MCF 10A (cell line): ENCODE data around the gene HIVEP1. TPM values are rescaled to one million over a fixed set of nuclear protein-coding genes. Genes with fewer than 3 reads are reported as not detected.

Experiments used
- BruUV-seq: library from RNA; stranded (reverse); fragments of 400-500 nt; replicated peaks from 2 replicates; lab custom pipeline; 2021; lab: Mats Ljungman, UMichigan
- CTCF ChIA-PET: fragments of 300-600 bp; sonication (Branson Sonifier 250); formaldehyde crosslinking; extraction: SDS; loops from one replicate; lab custom pipeline; 2021; ENCODE audit warnings: antibody characterized with exemption, inconsistent platforms; lab: Yijun Ruan, JAX
- POLR2A ChIA-PET: fragments of 300-600, 350-650 bp; sonication (Branson Sonifier 250); formaldehyde crosslinking; extraction: SDS; loops from one replicate; lab custom pipeline; 2020; ENCODE audit warnings: antibody characterized with exemption, inconsistent platforms; lab: Yijun Ruan, JAX
- DNase-seq: peaks from one replicate; pipeline ENCODE4 v3.0.0-alpha.2; 2018; ENCODE audit not compliant: unreplicated experiment
- H3K27ac Mint-ChIP-seq: one replicate; pipeline ENCODE4 v1.8.0; 2022; ENCODE audit warnings: mild to moderate bottlenecking, low read depth, mixed read lengths; ENCODE audit not compliant: unreplicated experiment
- H3K27me3 Mint-ChIP-seq: one replicate; pipeline ENCODE4 v1.8.0; 2022; ENCODE audit warnings: mixed read lengths; ENCODE audit not compliant: insufficient read depth, unreplicated experiment
- H3K36me3 Mint-ChIP-seq: one replicate; pipeline ENCODE4 v1.8.0; 2022; ENCODE audit warnings: mild to moderate bottlenecking, moderate library complexity, mixed read lengths; ENCODE audit not compliant: insufficient read depth, unreplicated experiment
- H3K4me1 Mint-ChIP-seq: one replicate; pipeline ENCODE4 v1.8.0; 2022; ENCODE audit warnings: mixed read lengths; ENCODE audit not compliant: insufficient read depth, unreplicated experiment
- H3K4me3 Mint-ChIP-seq: one replicate; pipeline ENCODE4 v1.8.0; 2022; ENCODE audit warnings: mild to moderate bottlenecking, moderate library complexity, mixed read lengths; ENCODE audit not compliant: unreplicated experiment
- H3K9me3 Mint-ChIP-seq: one replicate; pipeline ENCODE4 v1.8.0; 2022; ENCODE audit warnings: mixed read lengths; ENCODE audit not compliant: unreplicated experiment
- CTCF ChIP-seq: fragments of 200-600 bp; IDR thresholded peaks from one replicate; pipeline ENCODE4 v1.8.0; 2022; ENCODE audit warnings: antibody characterized with exemption, mild to moderate bottlenecking; ENCODE audit not compliant: unreplicated experiment
- intact Hi-C: fragments of 100-400 bp; cut with micrococcal nuclease; formaldehyde crosslinking; loops from 2 replicates; pipeline ENCODE4 v1.14.1; 2022
- total RNA-seq: library from RNA; stranded (reverse); gene quantifications from 2 replicates; pipeline ENCODE4 v1.2.3, GENCODE V29; 2022

HIVEP1 gene
- total RNA-seq, 1 experiment from 2014 or later = 19.1 TPM

GRCh38 chr6:12008366-12009179, 3.5 kb upstream of the HIVEP1 start:
- no peak for TF ChIP-seq CTCF
- peaks cover 13% of the 10 kb centered on the region for H3K36me3 Mint-ChIP-seq
- ChIA-PET CTCF (interaction anchor here (0.6 to 2.6 kb wide), 4 partner anchors 22 to 353 kb away, joined by 3 to 10 read pairs (median 6); no protein-coding TSS in a partner anchor), POLR2A (interaction anchor here (0.6 to 8.4 kb wide), 12 partner anchors 34 to 1001 kb away, joined by 3 to 248 read pairs (median 4); partner anchors contain the start of gene EDN1)
- H3K9me3 Mint-ChIP-seq = no peaks in the 10 kb centered on the region
- H3K4me3 Mint-ChIP-seq = peak overlapping the region; percentile 89
- peaks cover 19% of the 10 kb centered on the region for H3K4me1 Mint-ChIP-seq
- H3K27ac Mint-ChIP-seq = peak overlapping the region; percentile 99
- peak; percentile 68 for DNase-seq
- BruUV-seq = TSS peak; percentile 76
- H3K27me3 Mint-ChIP-seq = no peaks in the 10 kb centered on the region
- intact Hi-C loops = loop anchor here (1.0 kb wide), 2 partner anchors 87 to 242 kb away; no protein-coding TSS in a partner anchor

GRCh38 chr6:12009180-12009685, 2.9 kb upstream of the HIVEP1 start:
- Mint-ChIP-seq H3K27me3 (no peaks in the 10 kb centered on the region), H3K27ac (peak overlapping the region; percentile 99), H3K36me3 (peaks cover 13% of the 10 kb centered on the region), H3K4me1 (peaks cover 19% of the 10 kb centered on the region), H3K9me3 (no peaks in the 10 kb centered on the region), H3K4me3 (peak overlapping the region; percentile 89)
- no peak for TF ChIP-seq CTCF
- ChIA-PET POLR2A (interaction anchor here (0.6 to 8.4 kb wide), 19 partner anchors 15 to 310 kb away, joined by 3 to 248 read pairs (median 4); partner anchors contain the start of gene EDN1), CTCF (interaction anchor here (0.7 to 2.6 kb wide), 6 partner anchors 26 to 354 kb away, joined by 3 to 10 read pairs (median 4); no protein-coding TSS in a partner anchor)
- intact Hi-C loops = loop anchor here (1.0 kb wide), 1 partner anchor 88 kb away; no protein-coding TSS in a partner anchor
- BruUV-seq = TSS peak; percentile 21
- no peak for DNase-seq

- DNase-seq = peak; percentile 35
- intact Hi-C loops = loop anchor here (1.0 to 5.0 kb wide), 2 partner anchors 89 to 282 kb away; partner anchors contain the start of gene EDN1
- POLR2A ChIA-PET = interaction anchor here (0.5 to 8.4 kb wide), 22 partner anchors 12 to 418 kb away, joined by 3 to 248 read pairs (median 4); partner anchors contain the start of gene EDN1
- H3K36me3 Mint-ChIP-seq = peaks cover 13% of the 10 kb centered on the region
- peak overlapping the region; percentile 89 for H3K4me3 Mint-ChIP-seq
- CTCF ChIA-PET = interaction anchor here (0.6 to 2.6 kb wide), 10 partner anchors 15 to 426 kb away, joined by 3 to 10 read pairs (median 4); no protein-coding TSS in a partner anchor
- peak overlapping the region; percentile 99 for H3K27ac Mint-ChIP-seq
- no peak for TF ChIP-seq CTCF
- H3K9me3 Mint-ChIP-seq = no peaks in the 10 kb centered on the region
- no peaks in the 10 kb centered on the region for H3K27me3 Mint-ChIP-seq
- no TSS peak for BruUV-seq
- H3K4me1 Mint-ChIP-seq = peaks cover 19% of the 10 kb centered on the region
Observed at GRCh38 chr6:12009876-12010634, 2.1 kb upstream of the HIVEP1 start.
